Brain microvascular endothelial cell (primary cell): ENCODE data around the gene ING3.

Experiments used
- DNase-seq: peaks from one replicate; pipeline ENCODE4 v3.0.0-alpha.2; 2020
- H3K27ac ChIP-seq: fragments of 250-450 bp; sonication (Bioruptor Pico); 2 replicates; pipeline ENCODE4 v1.5.1; 2020; ENCODE audit warnings: mild to moderate bottlenecking, moderate library complexity
- H3K27me3 ChIP-seq: fragments of 250-450 bp; sonication (Bioruptor Pico); replicated peaks from 2 replicates; pipeline ENCODE4 v1.5.1; 2020; ENCODE audit warnings: mild to moderate bottlenecking
- H3K36me3 ChIP-seq: fragments of 250-450 bp; sonication (Bioruptor Pico); replicated peaks from 2 replicates; pipeline ENCODE4 v1.5.1; 2020; ENCODE audit warnings: mild to moderate bottlenecking
- H3K4me3 ChIP-seq: 2 replicates; pipeline ENCODE4 v1.5.1; 2011; ENCODE audit warnings: low read depth, mild to moderate bottlenecking, control low read depth, low read length, moderate library complexity
- CTCF ChIP-seq: IDR thresholded peaks from 2 replicates; pipeline ENCODE4 v1.5.1; 2011; ENCODE audit warnings: low read depth, mild to moderate bottlenecking, moderate library complexity, low read length, control low read depth, inconsistent platforms; ENCODE audit errors: missing control alignments
- in situ Hi-C: cut with HindIII; loops from 2 replicates; pipeline ENCODE4 v1.10.0; 2017; ENCODE audit warnings: low sequenced_read_pairs, low pct_ligation_motif_present

Gene ING3

GRCh38 chr7:121017586-121017985 lies 67.0 kb downstream of the ING3 start:
- no peak for TF ChIP-seq CTCF
- no peak for DNase-seq
- no peaks in the 10 kb centered on the region for H3K27me3 ChIP-seq
- no peak overlapping the region for H3K4me3 ChIP-seq
- no peaks in the 10 kb centered on the region for H3K36me3 ChIP-seq
- H3K27ac ChIP-seq = no peak overlapping the region
- in situ Hi-C loops = no loop called here

GRCh38 chr7:121019018-121019417 lies 68.4 kb downstream of the ING3 start:
- DNase-seq = peak; percentile 54
- H3K36me3 ChIP-seq = no peaks in the 10 kb centered on the region
- no peaks in the 10 kb centered on the region for H3K27me3 ChIP-seq
- H3K27ac ChIP-seq = peak overlapping the region; percentile 78
- no peak for TF ChIP-seq CTCF
- H3K4me3 ChIP-seq = no peak overlapping the region
- in situ Hi-C loops = no loop called here

- Histone ChIP-seq H3K4me3 (no peak overlapping the region), H3K36me3 (no peaks in the 10 kb centered on the region), H3K27ac (peak overlapping the region; percentile 78), H3K27me3 (no peaks in the 10 kb centered on the region)
- no peak for TF ChIP-seq CTCF
- DNase-seq = no peak
- in situ Hi-C loops = no loop called here
Measured at GRCh38 chr7:121020249-121020988, 69.8 kb downstream of the ING3 start.

- Histone ChIP-seq H3K27ac (peak overlapping the region; percentile 78), H3K27me3 (no peaks in the 10 kb centered on the region), H3K4me3 (no peak overlapping the region), H3K36me3 (no peaks in the 10 kb centered on the region)
- in situ Hi-C loops = no loop called here
- TF ChIP-seq CTCF = no peak
- DNase-seq = no peak
Measured at GRCh38 chr7:121020989-121021969, 70.7 kb downstream of the ING3 start.

- in situ Hi-C loops = no loop called here
- Histone ChIP-seq H3K4me3 (no peak overlapping the region), H3K36me3 (no peaks in the 10 kb centered on the region), H3K27me3 (no peaks in the 10 kb centered on the region), H3K27ac (no peak overlapping the region)
- no peak for DNase-seq
- no peak for TF ChIP-seq CTCF
Measured at GRCh38 chr7:121023194-121023593, 72.6 kb downstream of the ING3 start.
